ENCODE measurements around the gene EVC2. TPM values are rescaled to one million over a fixed set of nuclear protein-coding genes. Genes with fewer than 3 reads are reported as not detected.

The EVC2 gene
- total RNA-seq, 4 donors from 2014 or later, result 15.7 to 24.5 (median 17.2) TPM

- Histone ChIP-seq H3K4me1 (no peaks in the 10 kb centered on the region), H3K9me3 (no peaks in the 10 kb centered on the region), H3K36me3 (peaks cover 5 to 10% of the 10 kb centered on the region in 2 donors), H3K4me3 (replicated peaks in 1 of 3) (no peak overlapping the region), H3K27ac (no peak overlapping the region), H3K27me3 (no peaks in the 10 kb centered on the region)
- DNase-seq, result no peak
- no peak for TF ChIP-seq CTCF (IDR thresholded peaks at IDR 0.05)
- no peak for TF ChIP-seq POLR2A (IDR thresholded peaks at IDR 0.05)
- 97 to 99% methylated on average over 7 of the region's 7 CpGs for WGBS, 2 donors
- intact Hi-C loops (cut with DNase I), result no loop called here
Measured at GRCh38 chr4:5562476-5562875, 145.9 kb downstream of the EVC2 start.

GRCh38 chr4:5561286-5561685, 147.1 kb downstream of the EVC2 start:
- Histone ChIP-seq H3K4me1 (no peaks in the 10 kb centered on the region), H3K9me3 (no peaks in the 10 kb centered on the region), H3K27ac (no peak overlapping the region), H3K4me3 (replicated peaks in 1 of 3) (no peak overlapping the region), H3K27me3 (no peaks in the 10 kb centered on the region), H3K36me3 (peaks cover 5 to 10% of the 10 kb centered on the region in 2 donors)
- DNase-seq, result no peak
- TF ChIP-seq POLR2A (IDR thresholded peaks at IDR 0.05), result no peak
- TF ChIP-seq CTCF (IDR thresholded peaks at IDR 0.05), result no peak
- WGBS, 2 donors, result 90 to 93% methylated on average over 4 of the region's 4 CpGs
- intact Hi-C loops (cut with DNase I), result no loop called here

- H3K9me3 ChIP-seq, result no peaks in the 10 kb centered on the region
- H3K27me3 ChIP-seq, result no peaks in the 10 kb centered on the region
- TF ChIP-seq POLR2A (IDR thresholded peaks at IDR 0.05) (no peak), CTCF (IDR thresholded peaks at IDR 0.05) (no peak)
- intact Hi-C loops (cut with DNase I), result no loop called here
- H3K4me1 ChIP-seq, result no peaks in the 10 kb centered on the region
- H3K36me3 ChIP-seq, result peaks cover 0 to 5% of the 10 kb centered on the region in 2 donors
- WGBS, 2 donors, result 92 to 95% methylated on average over 1 of the region's 1 CpG
- no peak overlapping the region for H3K27ac ChIP-seq
- no peak overlapping the region for H3K4me3 ChIP-seq (replicated peaks in 1 of 3)
- no peak for DNase-seq
Measured at GRCh38 chr4:5558502-5558901, 149.9 kb downstream of the EVC2 start.

- TF ChIP-seq CTCF (IDR thresholded peaks at IDR 0.05), result no peak
- no peak for TF ChIP-seq POLR2A (IDR thresholded peaks at IDR 0.05)
- DNase-seq, result no peak
- no peaks in the 10 kb centered on the region for H3K9me3 ChIP-seq
- no peaks in the 10 kb centered on the region for H3K36me3 ChIP-seq
- no peak overlapping the region for H3K27ac ChIP-seq
- H3K27me3 ChIP-seq, result no peaks in the 10 kb centered on the region
- no peak overlapping the region for H3K4me3 ChIP-seq (replicated peaks in 1 of 3)
- intact Hi-C loops (cut with DNase I), result no loop called here
- H3K4me1 ChIP-seq, result no peaks in the 10 kb centered on the region
Measured at GRCh38 chr4:5554376-5554775, 154.0 kb downstream of the EVC2 start.

- 87 to 91% methylated on average over 5 of the region's 5 CpGs for WGBS, 2 donors
- intact Hi-C loops (cut with DNase I), result no loop called here
- no peaks in the 10 kb centered on the region for H3K9me3 ChIP-seq
- no peak overlapping the region for H3K27ac ChIP-seq
- H3K27me3 ChIP-seq, result no peaks in the 10 kb centered on the region
- no peak for TF ChIP-seq POLR2A (IDR thresholded peaks at IDR 0.05)
- no peak for TF ChIP-seq CTCF (IDR thresholded peaks at IDR 0.05)
- no peaks in the 10 kb centered on the region for H3K4me1 ChIP-seq
- no peaks in the 10 kb centered on the region for H3K36me3 ChIP-seq
- DNase-seq, result no peak
- H3K4me3 ChIP-seq (replicated peaks in 1 of 3), result no peak overlapping the region
Measured at GRCh38 chr4:5553801-5554200, 154.6 kb downstream of the EVC2 start.
